Middle frontal gyrus (tissue), 1 donor: ENCODE results near the gene GGN.
"Not testable (repeated sequence)": the region's sequence is repeated elsewhere in the genome, so short reads cannot be mapped to it uniquely, and the experiment has no call there.

Experiments used
- DNase-seq: peaks from one replicate; pipeline ENCODE4 v3.0.0-alpha.2; 2015; ENCODE audit warnings: low spot score; ENCODE audit errors: extremely low spot score

Gene GGN

GRCh38 chr19:38387550-38388348, at the start of gene GGN:
Gene GGN, minus strand, starts transcription at chr19:38388034. Its CDS starts 773 bp downstream, at chr19:38387261.
- DNase-seq, result peak; percentile 56

- DNase-seq, result no peak
Measured at GRCh38 chr19:38437295-38437694, 49.5 kb upstream of the GGN start.

- DNase-seq, result no peak
Measured at GRCh38 chr19:38434549-38435051, 46.8 kb upstream of the GGN start.

- DNase-seq, result no peak
Measured at GRCh38 chr19:38433268-38433733, 45.5 kb upstream of the GGN start, which contains the start of gene RYR1. Gene RYR1, plus strand, starts transcription at chr19:38433691. Its CDS starts 139 bp downstream, at chr19:38433830.

- DNase-seq, result no peak
Measured at GRCh38 chr19:38430931-38431330, 43.1 kb upstream of the GGN start.

GRCh38 chr19:38429811-38430156, 42.0 kb upstream of the GGN start:
- DNase-seq, result no peak

GRCh38 chr19:38429055-38429810, 41.4 kb upstream of the GGN start:
- DNase-seq, result no peak

- DNase-seq, result not testable (repeated sequence)
Measured at GRCh38 chr19:38427035-38427677, 39.3 kb upstream of the GGN start.

GRCh38 chr19:38425810-38426466, 38.1 kb upstream of the GGN start, which contains the start of gene RASGRP4:
Gene RASGRP4, minus strand, starts transcription at chr19:38426219. Its CDS starts 128 bp downstream, at chr19:38426091.
- DNase-seq, result no peak

GRCh38 chr19:38425222-38425809, 37.5 kb upstream of the GGN start:
- DNase-seq, result no peak

GRCh38 chr19:38424272-38424671, 36.4 kb upstream of the GGN start:
- no peak for DNase-seq

- DNase-seq, result no peak
Measured at GRCh38 chr19:38422438-38422837, 34.6 kb upstream of the GGN start.

- no peak for DNase-seq
Measured at GRCh38 chr19:38421856-38422255, 34.0 kb upstream of the GGN start.

GRCh38 chr19:38420935-38421334, 33.1 kb upstream of the GGN start:
- no peak for DNase-seq

- no peak for DNase-seq
Measured at GRCh38 chr19:38417544-38418506, 30.0 kb upstream of the GGN start.

GRCh38 chr19:38417146-38417543, 29.3 kb upstream of the GGN start:
- DNase-seq, result no peak

- no peak for DNase-seq
Measured at GRCh38 chr19:38413416-38413815, 25.6 kb upstream of the GGN start.

- no peak for DNase-seq
Measured at GRCh38 chr19:38412961-38413360, 25.1 kb upstream of the GGN start.

- no peak for DNase-seq
Measured at GRCh38 chr19:38412491-38412890, 24.7 kb upstream of the GGN start.

- not testable (repeated sequence) for DNase-seq
Measured at GRCh38 chr19:38411898-38412297, 24.1 kb upstream of the GGN start.
